Hepatocyte (in vitro differentiated cells): ENCODE results near the gene TEKT3.
A peak's percentile ranks its signal among the peaks of the same experiment; 100 is the strongest.

Source experiments
- EZH2 ChIP-seq: fragments of 200-600 bp; sonication (generic); IDR thresholded peaks from 2 replicates; pipeline ENCODE4 v1.6.1; 2016; ENCODE audit warnings: antibody characterized with exemption, mild to moderate bottlenecking, borderline replicate concordance
- EZH2phosphoT487 ChIP-seq: fragments of 200-600 bp; sonication (generic); IDR thresholded peaks from one replicate; pipeline ENCODE4 v1.6.1; 2018; ENCODE audit warnings: antibody characterized with exemption, mild to moderate bottlenecking, low read depth, moderate library complexity; ENCODE audit not compliant: unreplicated experiment, severe bottlenecking
- TF ChIP-seq, protein P1 (sequence below): fragments of 200-600 bp; sonication (generic); IDR thresholded peaks from 2 replicates; pipeline ENCODE4 v1.5.1; 2016; ENCODE audit warnings: antibody characterized with exemption, mild to moderate bottlenecking; ENCODE audit not compliant: poor library complexity

DNA sequence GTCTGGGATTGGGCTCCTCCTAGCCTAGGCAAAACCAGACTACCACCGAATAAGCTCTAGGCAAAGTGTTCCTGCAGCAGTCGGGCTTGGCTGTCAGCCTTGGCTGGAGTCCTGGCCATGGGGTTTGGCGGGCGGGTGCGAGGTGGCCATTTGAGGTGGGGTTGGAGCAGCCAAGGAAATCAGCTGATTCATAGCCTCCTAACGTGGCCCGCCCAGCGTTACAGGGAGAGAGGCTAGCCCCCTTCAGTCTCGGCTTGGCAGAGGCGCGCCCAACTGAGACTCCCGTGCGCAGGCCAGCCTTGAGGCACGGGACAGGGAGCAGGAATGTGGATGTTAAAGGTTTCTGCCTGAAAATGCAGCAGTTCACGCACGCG, 78.2 kb downstream of the TEKT3 start:
- TF ChIP-seq, protein P1, sequence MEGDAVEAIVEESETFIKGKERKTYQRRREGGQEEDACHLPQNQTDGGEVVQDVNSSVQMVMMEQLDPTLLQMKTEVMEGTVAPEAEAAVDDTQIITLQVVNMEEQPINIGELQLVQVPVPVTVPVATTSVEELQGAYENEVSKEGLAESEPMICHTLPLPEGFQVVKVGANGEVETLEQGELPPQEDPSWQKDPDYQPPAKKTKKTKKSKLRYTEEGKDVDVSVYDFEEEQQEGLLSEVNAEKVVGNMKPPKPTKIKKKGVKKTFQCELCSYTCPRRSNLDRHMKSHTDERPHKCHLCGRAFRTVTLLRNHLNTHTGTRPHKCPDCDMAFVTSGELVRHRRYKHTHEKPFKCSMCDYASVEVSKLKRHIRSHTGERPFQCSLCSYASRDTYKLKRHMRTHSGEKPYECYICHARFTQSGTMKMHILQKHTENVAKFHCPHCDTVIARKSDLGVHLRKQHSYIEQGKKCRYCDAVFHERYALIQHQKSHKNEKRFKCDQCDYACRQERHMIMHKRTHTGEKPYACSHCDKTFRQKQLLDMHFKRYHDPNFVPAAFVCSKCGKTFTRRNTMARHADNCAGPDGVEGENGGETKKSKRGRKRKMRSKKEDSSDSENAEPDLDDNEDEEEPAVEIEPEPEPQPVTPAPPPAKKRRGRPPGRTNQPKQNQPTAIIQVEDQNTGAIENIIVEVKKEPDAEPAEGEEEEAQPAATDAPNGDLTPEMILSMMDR, result no peak
- TF ChIP-seq EZH2 (peak; percentile 11), EZH2phosphoT487 (no peak)
